Hypothalamus (tissue), 51 donors: Measurements from ENCODE around the gene NKIRAS1.
"Not testable (repeated sequence)": the region's sequence is repeated elsewhere in the genome, so short reads cannot be mapped to it uniquely, and the experiment has no call there.

Source experiments
- DNase-seq, 51 donors: peaks; one replicate each; lab custom pipeline; 2025; lab: John Stamatoyannopoulos, UW

Gene NKIRAS1

GRCh38 chr3:23873941-23874340, 42.8 kb downstream of the NKIRAS1 start:
- DNase-seq = no peak

DNA sequence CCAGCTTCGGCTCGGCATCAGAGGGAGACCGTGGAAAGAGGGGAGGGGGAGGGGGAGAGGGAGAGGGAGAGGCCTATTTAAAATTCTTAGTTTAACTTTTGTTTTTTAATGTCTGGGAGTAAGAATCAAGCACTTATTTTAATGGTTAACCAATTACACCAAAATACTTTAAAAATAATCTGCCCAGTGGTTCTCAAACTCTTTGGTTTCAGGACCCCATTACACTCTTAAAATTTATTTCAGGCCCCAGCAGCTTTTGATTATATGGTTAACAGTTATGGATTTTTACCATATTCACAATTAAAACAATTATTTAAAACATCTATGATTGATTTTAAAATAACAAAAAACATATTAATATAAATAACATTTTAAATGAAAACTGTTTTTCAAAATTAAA, 44.5 kb downstream of the NKIRAS1 start:
- DNase-seq = no peak

DNA sequence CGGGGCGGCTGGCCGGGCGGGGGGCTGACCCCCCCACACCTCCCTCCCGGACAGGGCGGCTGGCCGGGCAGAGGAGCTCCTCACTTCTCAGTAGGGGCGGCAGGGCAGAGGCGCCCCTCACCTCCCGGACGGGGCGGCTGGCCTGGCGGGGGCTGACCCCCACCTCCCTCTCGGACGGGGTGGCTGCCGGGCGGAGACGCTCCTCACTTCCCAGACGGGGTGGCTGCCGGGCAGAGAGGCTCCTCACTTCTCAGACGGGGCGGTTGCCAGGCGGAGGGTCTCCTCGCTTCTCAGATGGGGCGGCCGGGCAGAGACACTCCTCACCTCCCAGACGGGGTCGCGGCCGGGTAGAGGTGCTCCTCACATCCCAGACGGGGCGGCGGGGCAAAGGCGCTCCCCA, 45.4 kb downstream of the NKIRAS1 start:
- not testable (repeated sequence) for DNase-seq

DNA sequence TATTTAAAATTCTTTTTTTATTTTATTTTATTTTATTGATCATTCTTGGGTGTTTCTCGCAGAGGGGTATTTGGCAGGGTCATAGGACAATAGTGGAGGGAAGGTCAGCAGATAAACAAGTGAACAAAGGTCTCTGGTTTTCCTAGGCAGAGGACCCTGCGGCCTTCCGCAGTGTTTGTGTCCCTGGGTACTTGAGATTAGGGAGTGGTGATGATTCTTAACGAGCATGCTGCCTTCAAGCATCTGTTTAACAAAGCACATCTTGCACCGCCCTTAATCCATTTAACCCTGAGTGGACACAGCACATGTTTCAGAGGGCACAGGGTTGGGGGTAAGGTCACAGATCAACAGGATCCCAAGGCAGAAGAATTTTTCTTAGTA, 46.1 kb downstream of the NKIRAS1 start:
- DNase-seq = not testable (repeated sequence)

GRCh38 chr3:23869977-23870662, 46.7 kb downstream of the NKIRAS1 start:
- no peak for DNase-seq

GRCh38 chr3:23867838-23868237, 49.0 kb downstream of the NKIRAS1 start:
- no peak for DNase-seq

- no peak for DNase-seq
These were observed 49.4 kb downstream of the NKIRAS1 start for GRCh38 chr3:23867400-23867799.

- peak in 30 of 51 donors; percentile 10 to 77 (median 28) for DNase-seq
These were observed 51.0 kb downstream of the NKIRAS1 start for GRCh38 chr3:23865595-23866396.

DNA sequence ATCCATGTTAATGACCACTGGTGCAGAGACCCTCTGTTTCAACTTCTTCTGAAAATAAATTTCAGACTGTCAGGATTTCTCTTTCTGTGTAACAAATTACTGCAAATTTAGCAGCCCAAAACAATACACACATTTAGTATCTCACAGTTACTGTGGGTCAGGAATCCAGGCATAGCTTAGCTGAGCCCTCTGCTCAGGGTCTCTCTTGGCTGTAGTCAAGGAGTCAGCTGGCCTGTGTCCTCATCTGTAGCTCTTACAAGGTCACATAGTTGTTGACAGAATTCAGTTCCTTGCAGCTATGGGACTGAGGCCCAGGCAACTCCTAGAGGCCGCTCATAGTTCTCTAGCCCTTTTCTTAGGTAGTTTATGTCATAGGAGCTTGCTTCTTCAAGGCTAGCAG, 51.9 kb downstream of the NKIRAS1 start:
- peak in 1 of 51 donors; percentile 14 for DNase-seq

GRCh38 chr3:23863060-23863459, 53.7 kb downstream of the NKIRAS1 start:
- DNase-seq = no peak

DNA sequence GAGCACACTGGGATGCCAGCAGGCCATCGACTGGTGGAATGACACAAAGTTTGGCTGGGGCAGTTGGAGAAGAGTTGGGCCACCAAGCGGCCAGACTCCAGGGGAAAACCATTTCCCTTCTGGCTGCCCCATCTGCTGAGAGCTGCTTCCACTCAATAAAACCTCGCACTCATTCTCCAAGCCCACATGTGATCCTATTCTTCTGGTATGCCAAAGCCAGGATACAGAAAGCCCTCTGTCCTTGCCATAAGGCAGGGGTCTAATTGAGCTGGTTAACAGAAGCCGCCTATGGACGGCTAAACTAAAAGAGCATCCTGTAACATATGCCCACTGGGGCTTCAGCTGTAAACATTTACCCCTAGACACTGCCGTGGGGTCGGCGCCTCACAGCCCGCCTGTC, 55.1 kb downstream of the NKIRAS1 start:
- no peak for DNase-seq

GRCh38 chr3:23859839-23860382, 56.9 kb downstream of the NKIRAS1 start:
- DNase-seq = no peak

DNA sequence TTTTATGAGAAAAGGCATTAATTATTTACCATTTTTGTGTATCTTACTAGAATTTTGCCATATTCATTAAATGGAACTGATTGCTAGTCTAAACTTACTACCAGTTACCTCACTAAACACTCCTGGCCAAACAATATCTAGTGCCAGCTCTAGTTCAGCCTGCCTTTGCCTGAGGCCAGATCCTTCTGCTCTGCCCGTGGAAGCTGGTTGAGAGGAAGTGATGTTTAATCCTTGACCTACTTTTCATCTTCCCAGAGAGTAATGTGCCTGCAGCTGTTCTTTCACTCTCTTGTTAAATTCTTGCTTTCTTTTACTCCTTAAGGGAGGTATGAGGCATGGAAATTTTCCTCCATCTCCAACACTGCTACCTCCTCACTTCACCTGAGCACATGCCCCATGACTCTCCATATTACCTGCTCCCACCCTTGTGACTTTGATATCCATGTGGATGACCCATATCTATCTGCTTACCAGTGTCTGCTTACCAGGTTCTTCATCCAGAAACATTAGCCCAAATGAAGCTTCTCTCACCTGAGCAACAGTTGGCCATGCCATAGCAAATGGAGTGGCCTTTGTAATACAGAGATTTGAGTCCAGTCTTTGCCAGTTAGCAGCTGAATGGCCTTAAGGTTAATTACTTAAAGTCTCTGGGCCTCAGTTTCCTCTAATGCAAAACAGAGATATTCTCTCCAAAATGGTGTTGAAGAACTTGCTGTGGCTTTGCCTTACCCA, 57.6 kb downstream of the NKIRAS1 start:
- peak in 4 of 51 donors; percentile 5 to 21 (median 14) for DNase-seq

- DNase-seq = no peak
These were observed 60.5 kb downstream of the NKIRAS1 start for GRCh38 chr3:23856286-23856685.

DNA sequence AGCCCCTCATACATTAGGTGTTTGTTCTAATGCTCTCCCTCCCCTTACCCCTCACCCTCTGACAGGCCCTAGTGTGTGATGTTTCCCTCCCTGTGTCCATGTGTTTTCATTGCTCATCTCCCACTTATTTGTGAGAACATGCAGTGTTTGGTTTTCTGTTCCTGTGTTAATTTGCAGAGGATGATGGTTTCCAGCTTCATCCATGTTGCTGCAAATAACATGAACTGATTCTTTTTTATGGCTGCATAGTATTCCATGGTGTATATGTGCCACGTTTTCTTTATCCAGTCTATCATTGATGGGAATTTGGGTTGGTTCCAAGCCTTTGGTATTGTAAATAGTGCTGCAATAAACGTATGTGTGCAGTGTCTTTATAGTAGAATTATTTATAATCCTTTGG, 67.3 kb downstream of the NKIRAS1 start:
- DNase-seq = not testable (repeated sequence)

- no peak for DNase-seq
These were observed 71.2 kb downstream of the NKIRAS1 start for GRCh38 chr3:23845326-23846216.

- no peak for DNase-seq
These were observed 72.9 kb downstream of the NKIRAS1 start for GRCh38 chr3:23843869-23844268.
